HepG2 (cell line): ENCODE results near the gene PLXNA3. TPM values are rescaled to one million over a fixed set of nuclear protein-coding genes. Genes with fewer than 3 reads are reported as not detected.

Experiments
- CCDC6 ChIP-seq: sonication (generic); formaldehyde crosslinking; IDR thresholded peaks from 2 replicates; pipeline ENCODE4 v1.8.1; 2022; ENCODE audit warnings: mild to moderate bottlenecking, missing genetic modification reagents, moderate library complexity
- CEBPZ ChIP-seq: IDR thresholded peaks from 2 replicates; pipeline ENCODE4 v1.6.1; 2012; ENCODE audit warnings: low read length, improper control_type of control experiment
- CREB1 ChIP-seq, 2 experiments: fragments of 450-650 bp in 1 of 2; IDR thresholded peaks; 2 replicates each; pipeline ENCODE4 v1.6.1; 2016 to 2017; ENCODE audit warnings: control low read depth in 1 of 2, mild to moderate bottlenecking in 1 of 2, missing compliant biosample characterization in 1 of 2, missing genetic modification characterization in 1 of 2
- DPF2 ChIP-seq: sonication (generic); formaldehyde crosslinking; IDR thresholded peaks from 2 replicates; pipeline ENCODE4 v1.4.0; 2020; ENCODE audit warnings: mild to moderate bottlenecking, low read depth, missing genetic modification reagents, borderline replicate concordance
- EED ChIP-seq: sonication (generic); formaldehyde crosslinking; IDR thresholded peaks from 2 replicates; pipeline ENCODE4 v1.5.0; 2020; ENCODE audit warnings: mild to moderate bottlenecking, missing genetic modification reagents
- GABPB1 ChIP-seq: IDR thresholded peaks from 2 replicates; pipeline ENCODE4 v1.6.1; 2016; ENCODE audit warnings: mild to moderate bottlenecking, missing genetic modification reagents, moderate library complexity, missing compliant biosample characterization
- IKZF4 ChIP-seq: sonication (generic); formaldehyde crosslinking; IDR thresholded peaks from 2 replicates; pipeline ENCODE4 v1.5.1; 2020; ENCODE audit warnings: borderline replicate concordance, mild to moderate bottlenecking, low read depth, missing genetic modification reagents; ENCODE audit errors: not compliant biosample characterization
- ISL2 ChIP-seq: sonication (generic); formaldehyde crosslinking; IDR thresholded peaks from 2 replicates; pipeline ENCODE4 v1.5.0; 2020; ENCODE audit warnings: missing genetic modification reagents
- MTF1 ChIP-seq: sonication (generic); formaldehyde crosslinking; IDR thresholded peaks from 2 replicates; pipeline ENCODE4 v1.5.0; 2020; ENCODE audit warnings: missing genetic modification reagents
- SETDB1 ChIP-seq: sonication (generic); formaldehyde crosslinking; IDR thresholded peaks from 2 replicates; pipeline ENCODE4 v1.5.1; 2020; ENCODE audit warnings: missing genetic modification reagents, mild to moderate bottlenecking, borderline replicate concordance
- ZFP41 ChIP-seq: sonication (generic); formaldehyde crosslinking; IDR thresholded peaks from 2 replicates; pipeline ENCODE4 v1.4.0; 2020; ENCODE audit warnings: mild to moderate bottlenecking, missing genetic modification reagents, borderline replicate concordance
- ZFX ChIP-seq: sonication (generic); formaldehyde crosslinking; IDR thresholded peaks from 2 replicates; pipeline ENCODE4 v1.4.0; 2020; ENCODE audit warnings: mild to moderate bottlenecking, low read depth, missing genetic modification reagents, moderate library complexity
- ZNF776 ChIP-seq: sonication (generic); formaldehyde crosslinking; IDR thresholded peaks from 2 replicates; pipeline ENCODE4 v1.4.0; 2020; ENCODE audit warnings: mild to moderate bottlenecking, missing genetic modification reagents
- ZNF83 ChIP-seq: sonication (generic); formaldehyde crosslinking; IDR thresholded peaks from 2 replicates; pipeline ENCODE4 v1.4.0; 2020; ENCODE audit warnings: missing genetic modification reagents, mild to moderate bottlenecking, borderline replicate concordance
- ZXDC ChIP-seq: sonication (generic); formaldehyde crosslinking; IDR thresholded peaks from 2 replicates; pipeline ENCODE4 v1.5.0; 2020; ENCODE audit warnings: mild to moderate bottlenecking, missing genetic modification reagents
- polyA plus RNA-seq, 8 experiments: library from polyadenylated mRNA; depleted of rRNA in 3 of 8; stranded (reverse) in 7 of 8; unstranded in 1 of 8; fragments of >200 nt; fragmentation: Illumina TruSeq in 4 of 8; extraction: Trizol in 4 of 8; gene quantifications; 2 replicates each; pipeline versions ENCODE4 v1.2.1 to v1.2.3, GENCODE V29; 2011 to 2016; ENCODE audit warnings: low read depth in 4 of 8, missing spikeins in 1 of 8, mixed read lengths in 1 of 8; ENCODE audit not compliant: insufficient read depth in 1 of 8
- total RNA-seq, 5 experiments: library from RNA; depleted of rRNA; stranded (reverse); fragments of >200 nt; fragmentation: Illumina TruSeq; extraction: Trizol; gene quantifications; 2 replicates each; pipeline ENCODE4 v1.2.3, GENCODE V29; 2016; ENCODE audit warnings: low read depth in 1 of 5
- TF ChIP-seq, protein P1 (sequence below): sonication (generic); formaldehyde crosslinking; IDR thresholded peaks from 2 replicates; pipeline ENCODE4 v1.4.0; 2020; ENCODE audit warnings: mild to moderate bottlenecking, missing genetic modification reagents
- TF ChIP-seq, protein P2 (sequence below): fragments of 450-650 bp; IDR thresholded peaks from 2 replicates; pipeline ENCODE4 v1.6.1; 2017; ENCODE audit warnings: mild to moderate bottlenecking
- TF ChIP-seq, protein P3 (sequence below), 2 experiments: fragments of 450-650 bp in 1 of 2; sonication (generic) in 1 of 2; formaldehyde crosslinking; IDR thresholded peaks; 2 replicates each; pipeline versions ENCODE4 v1.5.0 to v1.8.0; 2020 to 2022; ENCODE audit warnings: mild to moderate bottlenecking in 1 of 2, missing genetic modification reagents in 1 of 2

The PLXNA3 gene
- total and polyA plus RNA-seq, 2 of the 13 experiments (the other 11 are each of a cell fraction or from before 2014, with no cell fraction given), result 5.8 to 20.6 TPM

DNA sequence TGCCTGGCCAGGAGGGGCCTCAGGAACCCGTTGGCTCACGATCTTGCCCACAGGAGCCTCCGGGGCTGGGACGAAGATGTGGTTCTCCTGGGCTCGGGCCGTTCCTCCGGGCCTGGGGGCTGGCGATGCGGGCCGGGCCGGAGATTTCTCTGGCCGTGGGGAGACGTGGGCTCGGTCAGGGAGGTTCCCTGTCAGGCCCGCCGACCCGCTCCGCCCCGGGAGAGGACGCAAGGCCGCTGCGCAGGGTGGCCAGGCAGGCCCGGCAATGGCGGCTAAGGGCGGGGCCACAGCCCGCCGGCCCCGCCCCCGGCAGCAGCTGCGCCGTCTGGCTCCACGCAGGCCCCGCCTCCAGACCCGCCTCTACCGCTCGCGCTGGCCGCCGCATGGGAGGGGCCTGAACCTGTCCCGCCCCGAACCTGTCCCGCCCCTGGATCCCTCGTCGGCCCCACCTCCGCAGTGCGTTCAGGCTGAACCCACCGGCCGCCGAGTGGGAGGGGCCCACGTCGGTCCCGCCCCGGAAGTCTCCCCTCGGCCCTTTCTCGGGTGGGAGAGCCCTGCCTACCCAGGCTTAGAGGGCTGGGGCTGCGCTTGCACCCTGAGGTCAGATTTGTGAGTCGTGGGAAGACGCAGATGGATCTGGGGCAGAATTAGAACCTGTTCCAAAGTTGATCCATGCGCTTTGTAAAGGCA is 58.0 kb downstream of the PLXNA3 start, which contains the start of gene FAM3A (continued):
- TF ChIP-seq ZXDC (CRISPR knock-in tag), result no peak
- TF ChIP-seq, protein P1, sequence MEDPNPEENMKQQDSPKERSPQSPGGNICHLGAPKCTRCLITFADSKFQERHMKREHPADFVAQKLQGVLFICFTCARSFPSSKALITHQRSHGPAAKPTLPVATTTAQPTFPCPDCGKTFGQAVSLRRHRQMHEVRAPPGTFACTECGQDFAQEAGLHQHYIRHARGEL (CRISPR knock-in tag), result no peak
- TF ChIP-seq ZNF83 (CRISPR knock-in tag), result no peak
- TF ChIP-seq, protein P2, sequence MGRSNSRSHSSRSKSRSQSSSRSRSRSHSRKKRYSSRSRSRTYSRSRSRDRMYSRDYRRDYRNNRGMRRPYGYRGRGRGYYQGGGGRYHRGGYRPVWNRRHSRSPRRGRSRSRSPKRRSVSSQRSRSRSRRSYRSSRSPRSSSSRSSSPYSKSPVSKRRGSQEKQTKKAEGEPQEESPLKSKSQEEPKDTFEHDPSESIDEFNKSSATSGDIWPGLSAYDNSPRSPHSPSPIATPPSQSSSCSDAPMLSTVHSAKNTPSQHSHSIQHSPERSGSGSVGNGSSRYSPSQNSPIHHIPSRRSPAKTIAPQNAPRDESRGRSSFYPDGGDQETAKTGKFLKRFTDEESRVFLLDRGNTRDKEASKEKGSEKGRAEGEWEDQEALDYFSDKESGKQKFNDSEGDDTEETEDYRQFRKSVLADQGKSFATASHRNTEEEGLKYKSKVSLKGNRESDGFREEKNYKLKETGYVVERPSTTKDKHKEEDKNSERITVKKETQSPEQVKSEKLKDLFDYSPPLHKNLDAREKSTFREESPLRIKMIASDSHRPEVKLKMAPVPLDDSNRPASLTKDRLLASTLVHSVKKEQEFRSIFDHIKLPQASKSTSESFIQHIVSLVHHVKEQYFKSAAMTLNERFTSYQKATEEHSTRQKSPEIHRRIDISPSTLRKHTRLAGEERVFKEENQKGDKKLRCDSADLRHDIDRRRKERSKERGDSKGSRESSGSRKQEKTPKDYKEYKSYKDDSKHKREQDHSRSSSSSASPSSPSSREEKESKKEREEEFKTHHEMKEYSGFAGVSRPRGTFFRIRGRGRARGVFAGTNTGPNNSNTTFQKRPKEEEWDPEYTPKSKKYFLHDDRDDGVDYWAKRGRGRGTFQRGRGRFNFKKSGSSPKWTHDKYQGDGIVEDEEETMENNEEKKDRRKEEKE, result no peak
- no peak for TF ChIP-seq IKZF4
- TF ChIP-seq EED (CRISPR knock-in tag), result no peak
- TF ChIP-seq ZNF776 (CRISPR knock-in tag), result no peak
- TF ChIP-seq ZFX (CRISPR knock-in tag), result peak; percentile 92
- TF ChIP-seq CEBPZ, result no peak
- peak; percentile 89 for TF ChIP-seq GABPB1
- no peak for TF ChIP-seq ZFP41 (CRISPR knock-in tag)
- no peak for TF ChIP-seq SETDB1 (CRISPR knock-in tag)
- 0 out of 2 replicates have a peak, but pooled peaks have one; percentile 30 for TF ChIP-seq CCDC6 (CRISPR knock-in tag)
- TF ChIP-seq CREB1 (IDR thresholded peaks at IDR 0.05), result no peak
- no peak for TF ChIP-seq CREB1 (CRISPR knock-in tag; IDR thresholded peaks at IDR 0.05)
- no peak for TF ChIP-seq MTF1 (CRISPR knock-in tag)
- TF ChIP-seq, protein P3, sequence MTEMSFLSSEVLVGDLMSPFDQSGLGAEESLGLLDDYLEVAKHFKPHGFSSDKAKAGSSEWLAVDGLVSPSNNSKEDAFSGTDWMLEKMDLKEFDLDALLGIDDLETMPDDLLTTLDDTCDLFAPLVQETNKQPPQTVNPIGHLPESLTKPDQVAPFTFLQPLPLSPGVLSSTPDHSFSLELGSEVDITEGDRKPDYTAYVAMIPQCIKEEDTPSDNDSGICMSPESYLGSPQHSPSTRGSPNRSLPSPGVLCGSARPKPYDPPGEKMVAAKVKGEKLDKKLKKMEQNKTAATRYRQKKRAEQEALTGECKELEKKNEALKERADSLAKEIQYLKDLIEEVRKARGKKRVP (CRISPR knock-in tag; IDR thresholded peaks at IDR 0.05), result no peak
- TF ChIP-seq DPF2, result no peak
- TF ChIP-seq ISL2, result no peak
